ENCODE measurements around the gene EFCAB13.

The EFCAB13 gene, protein sequence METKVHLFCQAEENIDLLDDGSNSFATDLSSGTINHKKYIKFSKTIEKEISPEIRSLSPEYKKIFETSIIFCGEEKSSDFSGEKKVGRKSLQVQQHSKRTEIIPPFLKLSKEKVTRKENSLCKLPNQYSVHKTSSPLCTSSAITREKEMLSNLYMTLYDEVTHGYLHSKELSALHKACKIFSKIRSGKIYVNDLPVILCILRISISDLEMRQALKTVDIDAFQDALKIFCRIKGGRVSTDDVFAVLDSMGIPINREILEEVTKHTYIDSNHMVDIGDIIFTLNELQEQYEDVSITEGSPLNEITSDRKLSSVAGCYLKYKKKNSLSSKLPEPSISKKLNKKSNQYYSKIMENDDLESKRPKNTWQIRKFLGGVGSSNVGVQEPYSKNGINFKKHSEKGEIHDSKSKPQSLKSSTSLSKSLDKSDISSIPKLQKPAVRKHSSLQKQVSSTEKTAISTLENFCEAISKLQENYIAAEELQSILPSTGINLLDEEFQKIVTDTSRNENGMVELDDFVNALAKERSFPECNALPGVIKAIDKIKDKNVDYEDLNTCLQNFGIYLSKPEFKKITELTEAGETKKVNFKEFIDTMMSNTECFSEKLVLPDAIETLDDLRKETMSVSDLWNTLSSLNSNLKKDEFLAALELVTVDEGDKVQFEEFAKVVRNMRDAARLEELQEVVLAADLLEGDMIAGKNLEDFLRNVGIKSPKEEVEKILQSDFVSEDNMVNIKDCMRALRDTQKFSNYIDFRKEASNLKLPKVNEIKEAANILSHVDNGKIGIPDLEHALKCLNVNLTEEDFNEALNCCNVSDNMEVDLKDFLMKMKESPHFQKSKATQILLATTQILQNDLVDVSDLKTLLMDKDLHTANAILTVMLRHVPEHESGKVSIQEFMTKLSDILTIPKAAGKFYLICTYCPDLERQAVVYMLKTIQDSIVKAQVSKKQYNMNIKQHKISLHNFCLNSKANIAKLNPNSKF

DNA sequence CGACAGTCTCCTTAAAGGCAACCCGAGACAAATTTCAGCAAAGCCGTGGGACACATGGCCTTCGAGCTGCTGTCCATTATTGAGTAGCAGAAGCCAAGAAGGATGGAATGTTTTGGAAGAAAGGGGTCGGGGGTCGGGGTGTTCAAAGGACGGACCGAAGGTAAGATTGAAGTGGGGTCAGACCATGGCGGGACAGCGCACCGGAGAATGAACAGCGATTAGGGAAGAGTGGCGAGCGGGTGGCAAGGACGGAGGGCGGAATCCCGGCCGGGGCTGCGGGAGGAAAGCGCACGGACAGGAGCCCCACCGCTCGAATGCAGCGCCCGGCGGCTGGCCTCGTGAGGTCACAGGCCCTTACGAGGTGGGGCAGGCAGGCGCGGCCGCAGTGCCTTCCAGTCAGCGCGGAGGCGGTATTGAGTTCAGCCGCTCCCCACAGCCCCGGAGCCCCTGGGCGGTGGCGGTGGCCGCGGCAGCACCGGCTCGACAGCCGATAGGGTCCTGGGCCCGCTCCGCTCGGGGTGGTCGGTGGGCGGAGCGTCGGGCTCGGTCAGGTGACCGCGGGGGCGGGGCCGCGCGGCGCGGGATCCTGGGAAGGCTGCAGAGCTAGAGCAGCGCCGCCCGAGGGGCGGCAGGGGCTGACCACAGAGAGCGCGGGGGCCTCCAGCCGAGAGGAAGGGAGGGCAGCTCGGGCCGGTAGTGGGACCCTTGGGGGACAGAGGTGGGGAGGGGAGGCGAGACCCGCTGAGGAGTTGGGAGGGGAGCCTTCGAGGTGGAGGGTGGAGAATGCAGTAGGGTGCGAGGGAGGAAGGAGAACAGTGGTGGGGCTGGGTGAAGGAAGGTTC, at the start of gene EFCAB13:
Gene EFCAB13 (plus strand): TSS at position 574 of the 842 bp plus-strand sequence. CDS start 4,399 bp downstream, outside the sequence.
- DNase-seq: peak; percentile 77

DNA sequence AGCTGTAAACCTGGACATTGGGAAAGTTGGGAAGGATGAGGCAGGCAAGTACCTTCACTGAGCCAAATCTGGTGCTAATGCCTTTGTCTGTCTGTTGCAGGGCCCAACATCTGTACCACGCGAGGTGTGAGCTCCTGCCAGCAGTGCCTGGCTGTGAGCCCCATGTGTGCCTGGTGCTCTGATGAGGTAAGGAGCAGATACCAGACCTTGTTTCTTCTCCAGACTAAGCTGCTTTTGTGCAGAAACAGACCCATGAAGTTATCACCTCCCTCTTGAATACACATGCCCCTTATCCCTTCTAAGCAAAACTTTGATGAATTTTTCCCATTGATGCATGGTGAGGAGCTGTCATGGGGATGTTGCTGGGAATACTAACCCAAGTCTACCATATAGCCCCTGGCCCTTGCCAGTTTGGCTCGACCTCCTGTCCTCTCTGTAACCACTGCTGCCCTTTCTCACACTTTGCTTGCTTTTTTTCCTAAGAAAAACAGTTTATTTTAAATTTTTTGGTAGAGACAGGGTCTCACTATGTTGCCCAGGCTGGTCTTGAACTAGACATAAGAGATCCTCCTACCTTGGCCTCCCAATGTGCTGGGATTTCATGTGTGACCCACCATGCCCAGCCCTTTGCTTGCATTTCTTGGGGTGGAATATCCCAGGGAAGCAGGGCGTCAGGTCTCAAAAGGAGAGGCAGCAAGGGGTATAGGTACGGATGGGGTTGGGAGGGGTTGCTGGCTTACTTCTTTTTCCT, 49.3 kb upstream of the EFCAB13 start:
- no peak for DNase-seq

DNA sequence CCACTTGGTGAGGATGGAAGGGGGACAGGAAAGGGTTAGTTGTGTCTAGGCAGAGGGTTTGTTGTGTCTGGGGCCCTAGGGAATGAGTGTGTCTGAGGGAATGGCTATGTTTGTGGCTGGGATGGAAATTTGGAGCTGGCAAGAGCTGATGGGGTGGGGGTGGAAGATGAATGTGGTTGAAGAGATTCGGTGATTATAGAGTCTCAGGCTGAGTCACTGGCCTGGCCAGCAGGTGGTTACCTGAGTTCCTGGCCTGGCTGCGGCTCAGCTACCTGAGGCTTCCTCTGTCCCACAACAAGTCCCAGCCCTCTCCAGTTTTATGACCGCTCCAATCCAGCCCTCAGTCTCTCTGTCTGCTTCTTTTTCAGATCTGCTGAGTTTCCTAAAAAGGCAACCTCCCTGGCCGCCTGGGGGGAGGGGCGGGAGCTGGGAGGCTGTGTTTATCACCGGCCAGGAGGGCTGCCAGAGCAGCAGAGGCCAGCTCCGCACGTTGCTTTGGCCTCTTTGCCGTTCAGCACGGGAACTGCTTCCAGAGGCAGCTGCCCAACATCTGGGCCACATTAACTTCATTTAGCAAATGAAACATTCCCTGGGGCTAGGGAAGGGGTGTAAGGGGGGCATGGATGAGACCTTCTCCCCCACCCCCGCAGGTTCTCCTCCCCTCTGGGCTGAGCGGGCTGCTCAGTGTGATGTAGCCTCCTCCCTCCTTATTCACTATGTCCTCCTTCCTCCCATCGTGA, 48.3 kb upstream of the EFCAB13 start:
- DNase-seq: no peak

DNA sequence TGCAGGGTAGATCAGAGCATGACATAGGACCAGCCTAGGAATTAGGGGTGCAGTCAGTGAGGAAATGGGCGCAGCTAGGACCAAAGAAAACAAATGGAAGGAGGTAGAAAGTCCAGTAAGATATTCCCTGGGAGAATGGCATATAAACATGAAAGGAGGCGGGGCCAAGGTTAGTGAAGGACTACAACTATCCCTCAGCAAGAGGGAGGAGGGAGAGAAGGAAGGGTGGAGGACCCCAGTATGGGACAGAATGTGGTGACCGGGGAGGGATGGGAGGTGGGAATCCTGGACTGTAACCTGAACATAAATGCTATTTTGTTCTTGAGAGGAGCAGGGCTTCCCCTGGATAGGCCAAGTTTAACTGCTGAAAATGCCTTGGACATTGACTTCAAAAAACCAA, 47.3 kb upstream of the EFCAB13 start:
- DNase-seq: no peak

DNA sequence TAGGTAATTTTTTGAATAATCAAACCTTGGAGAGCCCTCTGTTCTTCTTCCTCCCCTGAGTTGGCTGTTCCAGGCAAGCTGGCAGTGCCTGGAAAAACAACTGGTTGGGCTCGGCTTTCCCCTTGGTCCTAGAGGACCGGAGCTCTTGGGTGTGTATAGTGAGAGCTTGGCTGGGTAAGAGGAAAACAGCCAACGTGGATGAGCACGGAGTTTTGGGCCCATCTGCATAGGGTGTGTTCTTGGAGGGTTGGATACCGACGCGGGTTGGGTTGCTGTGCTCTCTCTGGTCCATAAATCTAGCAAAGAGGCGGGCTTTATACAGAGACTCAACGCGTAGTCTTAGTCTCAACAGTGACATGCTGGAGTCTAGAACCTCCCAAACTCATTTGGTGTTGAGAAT, 46.9 kb upstream of the EFCAB13 start:
- no peak for DNase-seq

DNA sequence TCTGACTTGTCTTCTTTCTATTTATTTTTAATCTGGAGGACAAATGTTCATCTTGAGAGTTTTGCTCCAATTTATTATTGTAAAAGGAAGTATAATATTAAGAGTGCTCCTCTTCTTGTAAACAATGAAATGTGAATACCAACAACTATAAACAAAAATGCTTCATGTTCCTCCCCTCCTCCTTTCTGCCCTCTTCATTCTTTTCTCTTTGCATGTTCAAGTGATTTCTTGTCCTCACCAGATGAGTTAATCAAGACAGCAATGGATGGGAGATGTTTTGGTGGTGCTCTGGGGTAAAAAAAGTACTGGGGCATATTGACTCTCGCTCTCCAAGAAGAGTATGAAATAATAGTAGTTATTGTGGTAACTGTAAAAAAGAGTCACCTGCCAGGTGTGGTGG, 45.8 kb upstream of the EFCAB13 start:
- no peak for DNase-seq

DNA sequence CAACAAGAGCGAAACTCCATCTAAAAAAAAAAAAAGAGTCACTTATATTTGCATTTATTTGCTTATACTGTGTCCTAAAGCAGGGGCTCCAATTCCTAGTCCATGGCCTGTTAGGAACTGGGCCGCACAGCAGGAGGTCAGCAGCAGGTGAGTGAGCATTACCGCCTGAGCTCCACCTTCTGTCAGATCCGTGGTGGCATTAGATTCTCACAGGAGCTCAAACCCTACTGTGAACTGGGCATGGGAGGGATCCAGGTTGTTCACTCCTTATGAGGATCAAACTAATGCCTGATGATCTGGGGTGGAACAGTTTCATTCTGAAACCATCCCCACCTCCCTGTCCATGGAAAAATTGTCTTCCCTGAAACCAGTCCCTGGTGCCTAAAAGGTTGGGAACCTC, 45.2 kb upstream of the EFCAB13 start:
- no peak for DNase-seq

DNA sequence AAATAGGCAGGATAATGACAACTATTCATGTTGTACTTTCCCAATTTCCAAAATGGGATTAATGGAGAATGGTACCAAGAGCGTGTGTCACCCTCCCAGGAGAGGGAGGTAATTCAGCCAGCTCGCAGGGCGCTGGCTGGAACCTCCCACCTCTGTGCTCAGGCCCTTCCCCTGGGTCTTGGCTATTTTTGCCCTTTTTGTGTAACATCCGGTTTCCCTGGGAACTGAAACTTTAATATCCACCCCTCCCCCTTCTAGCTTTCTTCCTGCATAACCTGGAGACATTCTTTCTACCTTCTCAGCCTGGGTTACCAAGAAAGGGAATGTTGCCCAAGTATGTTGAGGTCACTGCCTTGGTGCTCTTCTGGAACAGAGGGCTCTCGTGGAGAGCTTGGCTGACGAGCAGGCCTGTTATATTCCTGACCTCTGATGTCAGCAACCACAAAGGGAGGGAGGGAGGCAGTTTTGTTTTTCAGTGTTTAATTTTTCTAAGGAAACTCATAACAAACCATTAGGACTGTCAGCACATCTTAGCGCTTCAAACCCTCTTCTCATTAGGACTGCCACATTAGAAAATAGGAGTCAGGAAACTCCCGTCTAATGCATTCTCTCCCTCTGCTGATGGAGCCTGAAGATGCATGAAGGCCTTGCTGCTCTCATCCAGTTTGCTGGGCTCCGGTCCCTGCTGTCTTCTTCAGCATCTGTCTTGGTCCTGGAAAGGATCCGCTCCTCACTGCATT, 44.5 kb upstream of the EFCAB13 start:
- DNase-seq: no peak

DNA sequence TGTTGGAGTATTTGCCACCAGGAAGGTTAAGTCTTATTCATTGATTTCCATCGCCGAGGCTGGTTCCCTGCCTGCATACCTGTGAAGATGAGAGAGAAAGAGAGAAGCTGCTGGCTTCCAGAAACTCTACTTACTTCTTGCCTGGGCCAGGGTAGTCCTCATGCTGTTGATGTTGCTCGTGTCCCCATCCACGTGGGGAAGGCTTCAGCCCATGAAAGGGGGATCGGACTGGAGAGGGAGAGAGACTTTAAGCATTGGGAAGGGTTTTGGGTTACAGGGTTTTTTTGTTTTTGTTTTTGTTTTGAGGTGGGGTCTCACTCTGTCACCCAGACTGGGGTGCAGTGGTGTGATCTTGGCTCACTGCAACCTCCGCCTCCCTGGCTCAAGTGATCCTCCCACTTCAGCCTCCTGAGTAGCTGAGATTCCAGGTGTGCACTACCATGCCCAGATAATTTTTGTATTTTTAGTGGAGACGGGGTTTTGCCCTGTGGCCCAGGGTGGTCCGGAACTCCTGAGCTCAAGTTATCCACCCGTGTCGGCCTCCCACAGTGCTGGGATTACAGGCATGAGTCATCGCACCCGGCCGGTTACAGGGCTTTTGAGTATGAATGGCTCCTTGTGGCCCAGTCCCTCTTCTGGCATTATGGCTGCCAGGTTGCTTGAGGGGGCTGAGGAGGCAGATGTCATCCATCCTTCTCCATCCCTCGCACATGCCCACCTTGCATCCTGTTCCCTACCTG, 43.5 kb upstream of the EFCAB13 start:
- DNase-seq: no peak

DNA sequence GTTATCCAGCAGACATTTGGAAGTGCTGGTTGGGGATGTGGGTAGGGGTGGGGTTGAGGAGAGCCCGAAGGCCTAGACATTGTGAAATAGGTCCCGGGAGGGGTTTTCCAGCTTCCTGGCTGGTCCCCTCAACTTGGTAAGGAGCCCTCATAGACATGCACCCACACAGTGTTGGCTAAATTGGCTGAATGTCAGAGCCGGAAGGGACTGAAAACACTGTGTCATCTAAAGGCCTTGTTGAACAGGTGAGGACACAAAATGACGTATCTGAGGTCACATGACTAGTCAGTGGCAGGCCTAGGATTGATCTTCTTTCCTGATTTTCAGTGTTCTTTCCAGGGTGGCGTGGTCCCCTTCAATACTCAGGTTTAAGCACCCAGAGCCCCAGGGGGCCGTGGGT, 42.5 kb upstream of the EFCAB13 start:
- no peak for DNase-seq

DNA sequence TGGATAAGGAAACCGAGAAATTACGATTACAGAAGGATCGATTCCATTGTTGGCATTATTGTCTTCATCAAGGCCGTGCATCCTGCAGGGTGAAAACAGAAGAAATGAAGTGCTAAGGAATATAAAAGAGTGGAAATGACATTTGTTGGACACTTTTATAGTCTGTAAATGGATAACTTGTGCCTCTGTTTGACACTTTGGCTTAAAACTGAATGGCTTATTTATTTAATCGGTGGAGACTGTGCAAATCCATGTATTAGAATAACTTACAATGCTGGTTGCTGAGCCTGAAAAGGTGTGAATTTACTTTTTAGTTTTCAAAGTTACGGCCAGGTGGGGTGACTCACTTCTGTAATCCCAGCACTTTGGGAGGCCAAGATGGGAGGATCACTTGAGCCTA, 38.8 kb upstream of the EFCAB13 start:
- DNase-seq: no peak

DNA sequence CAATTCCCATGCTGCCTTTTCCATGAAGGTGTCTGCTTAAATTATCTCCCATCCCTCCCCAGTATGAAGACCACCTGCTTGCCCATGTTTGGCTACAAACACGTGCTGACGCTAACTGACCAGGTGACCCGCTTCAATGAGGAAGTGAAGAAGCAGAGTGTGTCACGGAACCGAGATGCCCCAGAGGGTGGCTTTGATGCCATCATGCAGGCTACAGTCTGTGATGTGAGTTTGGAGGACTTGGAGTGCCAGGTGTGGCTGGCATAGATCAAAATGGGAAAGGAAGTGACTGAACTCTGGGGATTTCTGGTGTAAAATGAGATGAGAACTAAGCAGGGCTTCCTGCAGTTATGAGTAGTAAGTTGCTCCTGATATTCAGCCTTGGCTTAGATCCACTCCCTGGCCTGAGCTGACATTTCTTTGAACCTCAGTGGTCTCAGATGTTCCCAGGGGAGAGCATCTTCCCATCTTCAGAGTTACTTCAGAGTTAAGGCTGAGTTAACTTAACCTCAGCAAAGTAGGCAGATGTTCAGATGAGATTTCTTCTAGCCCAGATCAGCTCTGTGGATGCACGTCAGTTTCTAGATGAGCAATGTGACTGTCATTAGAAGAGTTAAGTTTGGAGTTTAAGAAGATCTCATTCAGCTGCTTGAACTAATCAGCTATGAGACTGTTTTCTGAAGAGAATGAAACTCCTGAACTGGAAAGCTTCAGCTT, 37.4 kb upstream of the EFCAB13 start:
- peak; percentile 74 for DNase-seq

DNA sequence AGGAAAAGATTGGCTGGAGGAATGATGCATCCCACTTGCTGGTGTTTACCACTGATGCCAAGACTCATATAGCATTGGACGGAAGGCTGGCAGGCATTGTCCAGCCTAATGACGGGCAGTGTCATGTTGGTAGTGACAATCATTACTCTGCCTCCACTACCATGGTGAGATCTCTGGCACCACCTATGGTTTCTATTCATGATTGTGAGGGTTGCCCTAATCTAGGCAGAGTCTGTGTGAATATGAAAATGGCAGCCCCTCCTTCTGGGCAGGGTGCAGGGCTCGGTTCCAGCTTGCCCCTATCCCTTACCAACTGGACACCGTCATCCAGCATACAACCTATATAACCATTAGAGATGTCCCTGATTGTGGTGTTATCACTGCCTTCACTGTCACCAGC, 36.7 kb upstream of the EFCAB13 start:
- DNase-seq: peak; percentile 37

DNA sequence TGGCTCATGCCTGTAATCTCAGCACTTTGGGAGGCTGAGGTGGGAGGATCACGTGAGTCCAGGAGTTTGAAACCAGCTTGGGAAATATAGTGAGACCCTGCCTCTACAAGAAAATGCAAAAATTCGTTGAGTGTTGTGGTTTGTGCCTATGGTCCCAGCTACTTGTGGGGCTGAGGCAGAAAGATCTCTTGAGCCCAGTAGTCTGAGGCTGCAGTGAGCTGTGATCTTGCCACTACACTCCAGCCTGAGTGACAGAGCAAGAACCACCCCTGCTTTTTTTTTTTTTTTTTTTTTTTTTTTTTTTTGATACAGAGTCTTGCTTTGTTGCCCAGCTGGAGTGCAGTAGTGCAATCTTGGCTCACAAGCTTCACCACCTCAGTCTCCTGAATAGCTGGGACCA, 36.1 kb upstream of the EFCAB13 start:
- no peak for DNase-seq

DNA sequence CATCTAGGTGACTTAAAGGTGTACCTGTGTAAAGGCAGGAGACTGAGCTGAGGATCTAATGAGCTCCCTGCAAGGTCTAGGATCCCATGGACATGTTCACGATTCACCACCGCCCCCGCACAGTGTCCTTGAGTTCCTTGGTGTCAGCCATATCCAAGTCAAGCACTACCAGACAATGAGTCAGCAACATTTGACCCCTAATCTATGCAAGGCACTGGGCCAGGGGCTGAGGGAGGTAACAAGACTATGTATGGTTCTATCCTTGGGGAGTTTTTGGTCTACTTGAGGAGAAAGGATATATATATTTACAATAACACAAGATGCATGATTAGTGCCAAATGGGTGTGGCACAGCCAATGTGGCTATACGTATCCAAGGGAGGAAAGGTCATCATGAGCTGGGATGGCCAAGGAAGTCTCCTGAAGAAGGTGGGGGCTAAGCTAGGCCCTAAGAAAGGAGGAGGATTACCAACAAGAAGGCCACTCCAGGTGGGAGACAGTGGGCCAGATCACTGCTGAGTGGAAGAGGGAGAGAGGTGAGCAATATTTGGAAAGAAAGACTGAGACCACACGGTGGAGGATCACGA, 35.1 kb upstream of the EFCAB13 start:
- DNase-seq: no peak

DNA sequence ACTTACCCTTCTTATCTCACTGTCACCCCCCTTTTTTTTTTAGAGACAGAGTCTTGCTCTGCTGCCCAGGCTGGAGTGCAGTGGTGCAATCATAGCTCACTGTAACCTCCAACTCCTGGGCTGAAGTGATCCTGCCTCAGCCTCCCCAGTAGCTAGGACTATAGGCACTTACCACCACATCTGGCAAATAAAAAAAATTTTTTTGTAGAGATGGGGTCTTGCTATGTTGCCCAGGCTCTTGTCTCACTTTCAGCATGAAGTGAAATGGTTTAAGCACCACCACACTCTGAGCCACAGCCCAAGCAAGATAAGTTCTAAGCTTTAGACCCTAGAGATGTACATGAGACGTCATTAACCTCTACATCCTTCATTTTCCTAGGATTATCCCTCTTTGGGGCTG, 34.5 kb upstream of the EFCAB13 start:
- no peak for DNase-seq

DNA sequence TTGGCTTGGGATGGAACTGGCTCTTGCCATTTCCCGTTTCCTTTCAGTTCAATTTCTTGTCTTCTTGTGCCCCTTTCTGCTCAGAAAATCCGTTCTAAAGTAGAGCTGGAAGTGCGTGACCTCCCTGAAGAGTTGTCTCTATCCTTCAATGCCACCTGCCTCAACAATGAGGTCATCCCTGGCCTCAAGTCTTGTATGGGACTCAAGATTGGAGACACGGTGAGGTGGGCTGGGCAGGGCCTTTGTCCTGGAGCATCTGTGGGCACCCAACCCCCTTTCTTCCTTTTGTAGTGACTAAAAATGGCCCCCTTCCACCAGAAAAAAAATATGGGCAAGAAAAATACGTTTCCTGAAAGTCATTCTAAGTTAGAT, 32.9 kb upstream of the EFCAB13 start:
- DNase-seq: no peak

DNA sequence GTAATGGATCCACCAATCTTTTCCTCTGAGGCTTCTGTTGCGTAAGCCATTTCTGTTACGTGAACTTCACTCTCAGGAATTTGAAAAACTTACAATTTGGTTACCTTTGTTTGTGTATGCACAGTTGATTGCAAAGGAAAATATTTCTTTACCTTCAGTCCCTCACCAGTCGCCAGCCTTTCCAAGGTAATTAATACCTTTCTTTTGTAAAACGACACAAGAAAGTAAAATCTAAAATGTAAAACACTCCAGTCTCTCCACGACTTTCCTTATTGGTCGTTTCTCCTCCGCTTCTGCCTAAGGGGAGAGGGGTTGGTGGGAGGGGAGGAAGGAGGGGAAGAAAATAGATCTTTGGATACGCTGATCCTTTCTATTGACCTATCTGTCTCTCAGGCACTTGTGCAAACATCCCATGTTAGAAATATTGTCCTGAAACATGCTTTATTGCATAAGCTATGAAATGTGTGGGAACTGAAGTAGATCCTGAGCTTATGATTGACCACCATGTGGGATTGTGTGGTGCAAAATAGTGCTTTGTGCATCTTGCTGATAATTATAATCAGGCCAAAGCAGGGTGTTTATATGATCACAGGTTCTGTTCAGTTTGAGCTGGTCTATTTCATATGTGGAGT, 32.4 kb upstream of the EFCAB13 start:
- no peak for DNase-seq
